ENCODE data around the gene PEAK1.

The PEAK1 gene

GRCh38 chr15:77226652-77227051 is 193.3 kb downstream of the PEAK1 start:
- no peak for ATAC-seq
- TF ChIP-seq SNAI2 (CRISPR knock-in tag; IDR thresholded peaks at IDR 0.05): no peak
- no peak for TF ChIP-seq ESRRG (CRISPR knock-in tag; IDR thresholded peaks at IDR 0.05)
- TF ChIP-seq TCF4 (CRISPR knock-in tag; IDR thresholded peaks at IDR 0.05; ENCODE audit: borderline replicate concordance): no peak
- TF ChIP-seq ZNF8 (CRISPR knock-in tag; IDR thresholded peaks at IDR 0.05): no peak
- TF ChIP-seq ZNF565 (CRISPR knock-in tag; conservative IDR thresholded peaks at IDR 0.05; ENCODE audit: low read depth): no peak
- no peak for TF ChIP-seq ZFP30 (CRISPR knock-in tag; IDR thresholded peaks at IDR 0.05)
- TF ChIP-seq PATZ1 (CRISPR knock-in tag; IDR thresholded peaks at IDR 0.05; ENCODE audit: borderline replicate concordance): no peak
- no peak for TF ChIP-seq BACH2 (CRISPR knock-in tag; IDR thresholded peaks at IDR 0.05; ENCODE audit: borderline replicate concordance)
- TF ChIP-seq TOX (CRISPR knock-in tag; IDR thresholded peaks at IDR 0.05; ENCODE audit: borderline replicate concordance): no peak
- no peak for TF ChIP-seq CREB5 (CRISPR knock-in tag; IDR thresholded peaks at IDR 0.05; ENCODE audit: low read depth)
- no peak for TF ChIP-seq TSHZ2 (CRISPR knock-in tag; IDR thresholded peaks at IDR 0.05)
- no peak for TF ChIP-seq ZFP3 (CRISPR knock-in tag; IDR thresholded peaks at IDR 0.05)
- no peak for TF ChIP-seq GLIS3 (CRISPR knock-in tag; IDR thresholded peaks at IDR 0.05)
- no peak for TF ChIP-seq ISL1 (CRISPR knock-in tag; IDR thresholded peaks at IDR 0.05)
- no peak for TF ChIP-seq CSDC2 (CRISPR knock-in tag; IDR thresholded peaks at IDR 0.05)
- TF ChIP-seq POU6F1 (CRISPR knock-in tag; IDR thresholded peaks at IDR 0.05; ENCODE audit: borderline replicate concordance, low read depth): no peak
- no peak for TF ChIP-seq ZC3H10 (CRISPR knock-in tag; IDR thresholded peaks at IDR 0.05)
- TF ChIP-seq ARNTL (CRISPR knock-in tag; IDR thresholded peaks at IDR 0.05; ENCODE audit: borderline replicate concordance, low read depth): no peak

- no peak for ATAC-seq
- TF ChIP-seq ISL1 (CRISPR knock-in tag; IDR thresholded peaks at IDR 0.05): no peak
- TF ChIP-seq ESRRG (CRISPR knock-in tag; IDR thresholded peaks at IDR 0.05): no peak
- TF ChIP-seq TCF4 (CRISPR knock-in tag; IDR thresholded peaks at IDR 0.05; ENCODE audit: borderline replicate concordance): no peak
- TF ChIP-seq POU6F1 (CRISPR knock-in tag; IDR thresholded peaks at IDR 0.05; ENCODE audit: borderline replicate concordance, low read depth): no peak
- no peak for TF ChIP-seq CSDC2 (CRISPR knock-in tag; IDR thresholded peaks at IDR 0.05)
- TF ChIP-seq CSRNP3 (CRISPR knock-in tag; IDR thresholded peaks at IDR 0.05): no peak
- TF ChIP-seq OSR1 (CRISPR knock-in tag; IDR thresholded peaks at IDR 0.05): no peak
- no peak for TF ChIP-seq ZNF565 (CRISPR knock-in tag; conservative IDR thresholded peaks at IDR 0.05; ENCODE audit: low read depth)
- no peak for TF ChIP-seq CREB5 (CRISPR knock-in tag; IDR thresholded peaks at IDR 0.05; ENCODE audit: low read depth)
- TF ChIP-seq ZC3H10 (CRISPR knock-in tag; IDR thresholded peaks at IDR 0.05): no peak
- no peak for TF ChIP-seq ZFP3 (CRISPR knock-in tag; IDR thresholded peaks at IDR 0.05)
- TF ChIP-seq RARB (CRISPR knock-in tag; IDR thresholded peaks at IDR 0.05): no peak
- no peak for TF ChIP-seq GLIS3 (CRISPR knock-in tag; IDR thresholded peaks at IDR 0.05)
- no peak for TF ChIP-seq ZFP30 (CRISPR knock-in tag; IDR thresholded peaks at IDR 0.05)
- TF ChIP-seq ZNF8 (CRISPR knock-in tag; IDR thresholded peaks at IDR 0.05): no peak
- TF ChIP-seq PATZ1 (CRISPR knock-in tag; IDR thresholded peaks at IDR 0.05; ENCODE audit: borderline replicate concordance): no peak
- no peak for TF ChIP-seq ZNF70 (CRISPR knock-in tag; IDR thresholded peaks at IDR 0.05)
These were observed 194.3 kb downstream of the PEAK1 start for GRCh38 chr15:77225646-77226045.

Measured in SK-N-SH treated with all-trans-retinoic acid at 6 μM for 48 hours (cell line).